GM08714 (cell line): ENCODE results near the gene PTTG2.

Experiments
- H3K4me3 ChIP-seq: fragments of 200-500 bp; sonication (Bioruptor generic); 2 replicates; pipeline ENCODE4 v1.5.1; 2014; ENCODE audit warnings: mild to moderate bottlenecking, low read length, inconsistent platforms
- ZNF274 ChIP-seq: IDR thresholded peaks from 2 replicates; pipeline ENCODE4 v1.6.1; 2012; ENCODE audit warnings: mild to moderate bottlenecking, low read depth, low read length

Gene PTTG2

GRCh38 chr4:37949636-37950426 lies 10.4 kb upstream of the PTTG2 start:
- H3K4me3 ChIP-seq: no peak overlapping the region
- no peak for TF ChIP-seq ZNF274

- H3K4me3 ChIP-seq: no peak overlapping the region
- no peak for TF ChIP-seq ZNF274
Observed at GRCh38 chr4:37951461-37952352, 8.5 kb upstream of the PTTG2 start.

- no peak for TF ChIP-seq ZNF274
- H3K4me3 ChIP-seq: no peak overlapping the region
Observed at GRCh38 chr4:37953156-37953555, 7.0 kb upstream of the PTTG2 start.

- H3K4me3 ChIP-seq: no peak overlapping the region
- TF ChIP-seq ZNF274: no peak
Observed at GRCh38 chr4:37953620-37954293, 6.4 kb upstream of the PTTG2 start.

- no peak overlapping the region for H3K4me3 ChIP-seq
- TF ChIP-seq ZNF274: no peak
Observed at GRCh38 chr4:37956941-37957340, 3.3 kb upstream of the PTTG2 start.

- TF ChIP-seq ZNF274: no peak
- no peak overlapping the region for H3K4me3 ChIP-seq
Observed at GRCh38 chr4:37958932-37959331, 1.3 kb upstream of the PTTG2 start.

- TF ChIP-seq ZNF274: no peak
- H3K4me3 ChIP-seq: no peak overlapping the region
Observed at GRCh38 chr4:37960679-37961450, 667 bp downstream of the PTTG2 start.

- no peak overlapping the region for H3K4me3 ChIP-seq
- TF ChIP-seq ZNF274: no peak
Observed at GRCh38 chr4:37964734-37965457, 4.7 kb downstream of the PTTG2 start.

GRCh38 chr4:37966044-37966443 lies 5.8 kb downstream of the PTTG2 start:
- no peak for TF ChIP-seq ZNF274

GRCh38 chr4:37967736-37968135 lies 7.5 kb downstream of the PTTG2 start:
- no peak for TF ChIP-seq ZNF274
- no peak overlapping the region for H3K4me3 ChIP-seq

More at GRCh38 chr4:37966044-37966443, 5.8 kb downstream of the PTTG2 start:
- no peak overlapping the region for H3K4me3 ChIP-seq

- no peak for TF ChIP-seq ZNF274
- no peak overlapping the region for H3K4me3 ChIP-seq
Observed at GRCh38 chr4:37968747-37969146, 8.5 kb downstream of the PTTG2 start.

GRCh38 chr4:37970702-37971101 lies 10.5 kb downstream of the PTTG2 start:
- no peak overlapping the region for H3K4me3 ChIP-seq
- no peak for TF ChIP-seq ZNF274

- TF ChIP-seq ZNF274: no peak
- H3K4me3 ChIP-seq: no peak overlapping the region
Observed at GRCh38 chr4:37971202-37971601, 11.0 kb downstream of the PTTG2 start.
